ENCODE measurements around the gene CASP2.
"Not testable (repeated sequence)": the region's sequence is repeated elsewhere in the genome, so short reads cannot be mapped to it uniquely, and the experiment has no call there.

CASP2 gene

DNA sequence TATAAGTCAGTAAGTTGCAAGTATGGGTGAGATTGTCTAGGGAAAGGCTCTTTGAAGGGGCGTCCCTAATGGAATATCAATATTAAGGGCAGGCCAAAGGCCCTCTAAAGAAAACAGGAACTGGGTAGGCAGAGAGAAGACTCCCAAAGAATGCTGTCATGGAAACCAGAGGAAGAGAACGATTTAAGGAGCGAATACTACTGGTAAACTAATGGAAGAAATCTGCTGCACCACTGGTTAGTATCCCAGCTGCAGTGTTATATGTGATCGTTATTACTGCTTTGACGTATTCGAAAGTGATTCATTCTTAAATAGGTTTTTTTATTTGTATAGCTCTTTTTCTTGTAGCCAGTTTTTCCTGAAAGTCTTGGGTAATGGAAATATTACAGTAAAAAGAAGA lies 1.3 kb downstream of the CASP2 start:
- H3K4me3 ChIP-seq (ENCODE audit: low read depth, low read length), result peak overlapping the region; percentile 75
- no peak for DNase-seq (ENCODE audit: low read depth)

DNA sequence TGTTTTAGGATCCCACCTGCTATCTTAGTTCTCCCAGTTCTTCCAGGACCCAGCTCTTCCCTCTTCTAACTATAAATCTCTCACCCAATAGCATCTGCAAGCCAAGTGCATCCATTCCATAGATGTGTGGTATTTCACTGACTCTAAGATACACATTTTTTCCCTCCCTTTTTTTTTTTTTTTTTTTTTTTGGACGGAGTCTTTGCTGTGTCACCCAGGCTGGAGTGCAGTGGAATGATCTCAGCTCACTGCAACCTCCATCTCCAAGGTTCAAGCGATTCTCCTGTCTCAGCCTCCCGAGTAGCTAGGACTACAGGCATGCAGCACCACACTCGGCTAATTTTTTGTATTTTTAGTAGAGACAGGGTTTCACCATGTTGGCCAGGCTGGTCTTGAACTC lies 1.7 kb downstream of the CASP2 start:
- H3K4me3 ChIP-seq (ENCODE audit: low read depth, low read length), result peak overlapping the region; percentile 75
- DNase-seq (ENCODE audit: low read depth), result not testable (repeated sequence)

DNA sequence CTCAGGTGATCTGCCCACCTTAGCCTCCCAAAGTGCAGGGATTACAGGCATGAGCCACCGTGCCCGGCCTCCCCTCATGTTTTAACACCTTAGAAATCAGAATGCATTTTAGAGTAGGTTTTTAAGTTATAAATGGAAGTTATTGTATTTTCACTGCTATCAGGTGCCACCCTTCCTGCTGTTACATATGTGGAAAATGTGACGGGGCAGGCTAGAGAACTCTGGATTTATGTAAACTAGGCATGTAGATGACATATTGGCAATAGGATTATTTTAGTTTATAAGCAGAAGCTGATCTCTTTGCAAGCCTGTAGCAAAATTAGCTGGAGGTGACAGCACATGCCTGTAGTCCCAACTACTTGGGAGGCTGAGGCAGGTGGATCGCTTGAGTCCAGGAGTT lies 2.1 kb downstream of the CASP2 start:
- no peak overlapping the region for H3K4me3 ChIP-seq (ENCODE audit: low read depth, low read length)
- no peak for DNase-seq (ENCODE audit: low read depth)

- H3K4me3 ChIP-seq (ENCODE audit: low read depth, low read length), result no peak overlapping the region
- no peak for DNase-seq (ENCODE audit: low read depth)
Observed at GRCh38 chr7:143292876-143293275, 4.7 kb downstream of the CASP2 start.

GRCh38 chr7:143295870-143296269 lies 7.7 kb downstream of the CASP2 start:
- DNase-seq (ENCODE audit: low read depth), result no peak
- no peak overlapping the region for H3K4me3 ChIP-seq (ENCODE audit: low read depth, low read length)

- DNase-seq (ENCODE audit: low read depth), result no peak
- no peak overlapping the region for H3K4me3 ChIP-seq (ENCODE audit: low read depth, low read length)
Observed at GRCh38 chr7:143296686-143297085, 8.5 kb downstream of the CASP2 start.

DNA sequence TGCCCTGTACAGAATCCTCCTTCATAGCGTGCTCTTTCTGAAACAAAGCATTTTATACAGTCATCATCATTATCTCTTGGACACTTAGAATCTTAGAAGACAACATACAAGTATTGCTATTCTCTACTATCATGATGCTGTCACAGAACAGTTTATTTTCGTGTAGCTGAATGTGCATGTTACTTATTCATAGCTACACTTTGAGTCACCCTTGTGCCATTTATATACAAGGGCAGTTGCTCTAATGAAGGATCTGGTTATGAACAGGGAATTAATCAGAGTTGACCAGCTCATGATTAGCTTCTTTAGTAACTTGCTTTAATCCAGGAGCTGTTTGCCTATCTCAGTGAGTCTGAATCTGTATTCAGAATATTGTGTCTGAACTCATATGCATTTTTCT lies 11.2 kb downstream of the CASP2 start:
- no peak for DNase-seq (ENCODE audit: low read depth)
- no peak overlapping the region for H3K4me3 ChIP-seq (ENCODE audit: low read depth, low read length)

- no peak for DNase-seq (ENCODE audit: low read depth)
- H3K4me3 ChIP-seq (ENCODE audit: low read depth, low read length), result no peak overlapping the region
Observed at GRCh38 chr7:143299840-143300239, 11.7 kb downstream of the CASP2 start.

- no peak overlapping the region for H3K4me3 ChIP-seq (ENCODE audit: low read depth, low read length)
- no peak for DNase-seq (ENCODE audit: low read depth)
Observed at GRCh38 chr7:143300959-143301935, 13.1 kb downstream of the CASP2 start.

- H3K4me3 ChIP-seq (ENCODE audit: low read depth, low read length), result no peak overlapping the region
- no peak for DNase-seq (ENCODE audit: low read depth)
Observed at GRCh38 chr7:143303733-143304132, 15.6 kb downstream of the CASP2 start.

- no peak for DNase-seq (ENCODE audit: low read depth)
- no peak overlapping the region for H3K4me3 ChIP-seq (ENCODE audit: low read depth, low read length)
Observed at GRCh38 chr7:143304938-143305337, 16.8 kb downstream of the CASP2 start.

DNA sequence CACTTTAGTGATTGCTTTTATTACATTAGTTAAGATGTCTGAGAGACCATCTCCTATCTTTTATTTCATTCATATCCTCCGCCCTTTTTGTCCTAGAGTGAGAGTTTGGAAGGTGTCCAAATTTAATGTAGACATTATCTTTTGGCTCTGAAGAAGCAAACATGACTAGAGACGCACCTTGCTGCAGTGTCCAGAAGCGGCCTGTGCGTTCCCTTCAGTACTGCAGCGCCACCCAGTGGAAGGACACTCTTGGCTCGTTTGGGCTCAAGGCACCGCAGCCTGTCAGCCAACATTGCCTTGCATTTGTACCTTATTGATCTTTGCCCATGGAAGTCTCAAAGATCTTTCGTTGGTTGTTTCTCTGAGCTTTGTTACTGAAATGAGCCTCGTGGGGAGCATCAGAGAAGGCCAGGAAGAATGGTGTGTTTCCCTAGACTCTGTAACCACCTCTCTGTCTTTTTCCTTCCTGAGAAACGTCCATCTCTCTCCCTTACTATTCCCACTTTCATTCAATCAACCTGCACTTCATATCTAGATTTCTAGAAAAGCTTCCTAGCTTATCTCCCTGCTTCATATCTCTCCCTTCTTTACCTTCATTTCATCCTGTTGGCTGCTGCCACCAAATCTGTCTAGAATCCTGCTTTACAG lies 17.4 kb downstream of the CASP2 start:
- H3K4me3 ChIP-seq (ENCODE audit: low read depth, low read length), result no peak overlapping the region
- no peak for DNase-seq (ENCODE audit: low read depth)

GRCh38 chr7:143308632-143309031 lies 20.5 kb downstream of the CASP2 start:
- H3K4me3 ChIP-seq (ENCODE audit: low read depth, low read length), result no peak overlapping the region
- DNase-seq (ENCODE audit: low read depth), result no peak

- no peak overlapping the region for H3K4me3 ChIP-seq (ENCODE audit: low read depth, low read length)
Observed at GRCh38 chr7:143314127-143314526, 26.0 kb downstream of the CASP2 start.

GRCh38 chr7:143315776-143316175 lies 27.6 kb downstream of the CASP2 start, which contains the start of gene CLCN1:
TSS of gene CLCN1 (plus strand) at chr7:143316111. CDS start at chr7:143316213, 102 bp downstream.
- DNase-seq (ENCODE audit: low read depth), result no peak
- H3K4me3 ChIP-seq (ENCODE audit: low read depth, low read length), result no peak within 1 kb of the TSS

More at GRCh38 chr7:143314127-143314526, 26.0 kb downstream of the CASP2 start:
- no peak for DNase-seq (ENCODE audit: low read depth)

DNA sequence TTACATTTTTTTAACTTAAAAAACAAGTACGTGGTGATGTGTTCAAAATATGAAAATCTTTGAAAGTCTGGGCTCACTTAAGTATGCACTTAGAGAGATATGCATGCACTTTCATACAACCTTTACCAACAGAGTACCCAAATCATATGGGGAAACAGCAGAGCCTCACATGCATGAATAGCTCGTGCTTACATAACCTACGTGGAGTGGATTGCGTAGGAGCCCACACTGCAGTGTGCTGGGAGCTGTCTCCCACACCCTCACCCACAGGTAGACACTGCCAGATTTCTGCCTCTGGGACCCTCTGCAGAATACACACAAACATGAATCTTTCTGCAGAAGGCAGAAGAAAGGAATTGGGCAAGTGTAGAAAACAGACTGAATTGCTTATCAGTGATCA lies 28.3 kb downstream of the CASP2 start:
- H3K4me3 ChIP-seq (ENCODE audit: low read depth, low read length), result no peak overlapping the region
- no peak for DNase-seq (ENCODE audit: low read depth)

- DNase-seq (ENCODE audit: low read depth), result peak; percentile 84
- H3K4me3 ChIP-seq (ENCODE audit: low read depth, low read length), result no peak overlapping the region
Observed at GRCh38 chr7:143318661-143319060, 30.5 kb downstream of the CASP2 start.

DNA sequence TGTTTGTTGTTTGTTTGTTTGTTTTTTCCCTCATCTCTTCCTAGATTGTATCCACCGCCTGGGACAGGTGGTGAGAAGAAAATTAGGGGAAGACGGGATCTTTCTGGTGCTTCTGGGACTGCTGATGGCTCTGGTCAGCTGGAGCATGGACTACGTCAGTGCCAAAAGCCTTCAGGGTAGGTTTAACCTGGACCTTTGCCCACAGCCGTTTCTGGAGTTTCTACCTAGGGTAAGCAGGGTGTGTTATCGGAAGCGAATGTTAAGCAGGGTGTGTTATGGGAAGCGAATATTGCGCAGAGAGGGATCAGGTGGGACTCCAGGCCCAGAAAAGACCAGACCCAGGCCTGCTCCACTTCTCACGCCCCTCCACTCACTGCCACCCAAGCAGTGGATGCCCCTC lies 32.5 kb downstream of the CASP2 start:
- no peak overlapping the region for H3K4me3 ChIP-seq (ENCODE audit: low read depth, low read length)
- DNase-seq (ENCODE audit: low read depth), result no peak

GRCh38 chr7:143321242-143321641 lies 33.1 kb downstream of the CASP2 start:
- no peak for DNase-seq (ENCODE audit: low read depth)
- no peak overlapping the region for H3K4me3 ChIP-seq (ENCODE audit: low read depth, low read length)

- no peak overlapping the region for H3K4me3 ChIP-seq (ENCODE audit: low read depth, low read length)
Observed at GRCh38 chr7:143321734-143322133, 33.6 kb downstream of the CASP2 start.

More at GRCh38 chr7:143321734-143322133, 33.6 kb downstream of the CASP2 start:
- no peak for DNase-seq (ENCODE audit: low read depth)
